HG02571 (cell line): ENCODE measurements around the gene MSGN1.
"Not testable (repeated sequence)": the region's sequence is repeated elsewhere in the genome, so short reads cannot be mapped to it uniquely, and the experiment has no call there.

Experiments
- ATAC-seq: cut with Tn5 transposase; IDR thresholded peaks from one replicate; pipeline ENCODE4 v1.9.1; 2021; ENCODE audit warnings: mild to moderate bottlenecking, moderate library complexity; ENCODE audit not compliant: unreplicated experiment

MSGN1 gene

DNA sequence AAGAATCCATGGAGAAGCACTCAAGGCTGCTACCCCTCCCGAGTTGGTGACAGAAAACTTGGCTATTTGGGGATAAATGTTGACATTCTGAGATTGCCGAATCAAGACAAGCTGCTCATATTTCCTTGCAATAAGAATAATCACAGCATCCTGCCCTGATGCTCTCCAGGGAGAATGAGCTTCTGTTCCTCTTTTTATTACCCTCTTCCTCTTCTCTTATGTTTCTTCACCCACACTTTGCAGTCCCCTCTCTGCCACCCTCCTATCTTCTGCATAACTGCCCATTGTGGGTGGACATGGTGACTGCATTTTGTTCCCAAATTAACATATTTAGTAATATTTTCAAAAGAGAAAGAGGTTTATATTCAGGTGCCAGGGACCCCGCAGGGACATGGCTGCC, 11.9 kb upstream of the MSGN1 start:
- peak; percentile 54 for ATAC-seq

- ATAC-seq, result no peak
Measured at GRCh38 chr2:17805166-17805565, 11.1 kb upstream of the MSGN1 start.

- no peak for ATAC-seq
Measured at GRCh38 chr2:17805717-17806363, 10.4 kb upstream of the MSGN1 start.

DNA sequence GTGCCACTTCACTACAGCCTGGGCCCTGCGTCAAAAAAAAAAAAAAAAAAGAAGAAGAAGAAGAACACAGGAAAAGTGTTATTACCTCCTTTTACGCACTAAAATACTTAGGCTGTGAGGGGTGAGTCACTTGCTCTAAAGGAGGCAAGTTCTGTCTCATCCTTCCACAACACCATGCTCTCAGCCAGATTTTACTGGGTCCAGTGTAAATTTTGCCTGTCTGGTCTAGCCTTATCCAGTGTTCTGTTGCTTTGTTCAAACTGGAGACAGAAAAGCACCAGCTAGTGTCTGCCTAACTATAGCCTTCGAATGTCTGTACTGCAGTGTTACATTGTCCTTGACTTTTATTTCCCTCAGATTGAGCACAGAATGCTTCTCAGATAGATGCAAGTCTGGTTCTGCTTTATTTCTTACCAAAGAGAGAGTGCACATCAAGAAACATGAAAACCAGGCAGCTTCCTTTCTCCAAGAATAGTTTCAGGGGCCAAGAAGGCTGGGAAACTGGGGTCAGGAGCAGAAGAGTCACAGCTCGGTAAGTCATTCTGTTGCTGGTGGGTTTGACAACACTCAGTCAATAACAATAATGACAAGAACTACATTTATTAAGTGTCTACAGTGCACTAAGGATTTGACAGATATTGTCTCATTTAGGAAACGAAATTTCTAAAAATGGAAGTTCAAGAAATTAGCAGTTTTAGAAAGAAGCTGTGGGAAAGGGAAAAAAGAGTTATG, 3.1 kb upstream of the MSGN1 start:
- ATAC-seq, result peak; percentile 39

DNA sequence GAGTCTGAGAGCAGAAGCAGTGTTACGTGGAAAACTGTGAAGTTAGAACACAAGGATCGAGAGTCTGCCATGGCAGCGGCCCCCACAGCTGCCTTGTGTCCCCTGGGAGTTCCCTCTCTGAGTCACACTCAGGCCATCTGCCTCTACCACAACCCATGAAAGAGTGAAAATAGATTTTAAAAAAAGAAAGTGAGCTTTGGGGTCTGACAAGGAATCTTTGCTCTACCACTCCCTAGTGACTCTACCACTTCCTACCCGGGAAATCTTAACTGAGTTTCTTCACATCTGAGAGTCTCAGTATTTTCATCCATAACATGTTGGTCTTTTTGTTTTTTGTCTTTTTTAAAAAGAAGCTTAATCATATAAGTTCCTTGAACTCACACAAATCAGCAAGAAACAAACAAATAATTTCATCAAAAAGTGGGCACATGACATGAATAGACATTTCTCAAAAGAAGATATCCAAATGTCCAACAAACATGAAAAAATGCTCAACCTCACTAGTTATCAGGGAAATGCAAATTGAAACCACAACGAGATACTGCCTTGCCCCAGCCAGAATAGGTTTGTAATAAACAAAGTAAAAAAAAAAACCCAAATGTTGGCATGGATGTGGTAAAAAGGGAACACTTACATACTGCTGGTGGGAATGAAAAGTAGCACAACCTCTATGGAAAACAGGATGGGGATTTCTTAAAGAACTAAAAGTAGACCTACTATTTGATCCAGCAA, 2.4 kb upstream of the MSGN1 start:
- peak; percentile 89 for ATAC-seq

DNA sequence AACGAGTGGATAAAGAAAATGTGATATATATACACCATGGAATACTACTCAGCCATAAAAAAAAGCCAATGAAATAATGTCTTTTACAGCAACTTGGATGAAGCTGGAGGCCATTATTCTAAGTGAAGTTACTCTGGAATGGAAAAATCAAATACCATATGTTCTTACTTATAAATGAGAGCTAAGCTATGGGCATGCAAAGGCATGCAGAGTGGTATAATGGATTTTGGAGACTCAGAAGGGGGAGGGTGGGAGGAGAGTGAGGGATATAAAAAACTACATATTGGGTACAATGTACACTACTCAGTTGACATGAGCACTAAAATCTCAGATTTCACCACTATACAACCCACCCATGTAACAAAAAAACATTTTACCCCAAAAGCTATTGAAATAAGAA, 1.7 kb upstream of the MSGN1 start:
- no peak for ATAC-seq

- ATAC-seq, result no peak
Measured at GRCh38 chr2:17815468-17816184, 634 bp upstream of the MSGN1 start.

DNA sequence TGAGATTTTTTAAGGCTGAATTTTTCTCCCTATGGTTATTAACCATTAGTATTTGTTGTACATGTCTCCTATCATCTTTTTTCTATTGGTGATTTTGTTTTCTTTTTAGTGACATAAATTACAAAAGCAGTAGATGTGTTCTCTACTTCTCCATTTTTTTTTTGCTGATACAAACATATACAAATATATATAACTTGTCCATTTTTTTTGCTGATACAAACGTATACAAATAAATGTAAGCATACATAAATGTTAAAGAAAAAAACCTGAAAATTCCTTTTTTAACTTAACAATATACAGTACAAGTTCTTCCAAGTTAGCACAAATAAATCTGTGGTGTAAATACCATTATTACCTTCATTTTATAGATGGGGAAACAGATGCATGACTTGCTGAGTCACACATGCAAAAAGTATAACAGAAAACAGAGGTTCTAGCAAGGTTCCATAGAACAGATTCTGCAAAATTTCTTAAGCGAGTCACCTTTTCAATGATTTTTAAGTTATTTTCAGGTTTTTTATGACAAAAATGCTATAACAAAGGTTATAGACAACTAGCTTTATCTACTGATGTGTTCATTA, 2.1 kb downstream of the MSGN1 start:
- ATAC-seq, result no peak

GRCh38 chr2:17821080-17821479, 4.8 kb downstream of the MSGN1 start:
- no peak for ATAC-seq

DNA sequence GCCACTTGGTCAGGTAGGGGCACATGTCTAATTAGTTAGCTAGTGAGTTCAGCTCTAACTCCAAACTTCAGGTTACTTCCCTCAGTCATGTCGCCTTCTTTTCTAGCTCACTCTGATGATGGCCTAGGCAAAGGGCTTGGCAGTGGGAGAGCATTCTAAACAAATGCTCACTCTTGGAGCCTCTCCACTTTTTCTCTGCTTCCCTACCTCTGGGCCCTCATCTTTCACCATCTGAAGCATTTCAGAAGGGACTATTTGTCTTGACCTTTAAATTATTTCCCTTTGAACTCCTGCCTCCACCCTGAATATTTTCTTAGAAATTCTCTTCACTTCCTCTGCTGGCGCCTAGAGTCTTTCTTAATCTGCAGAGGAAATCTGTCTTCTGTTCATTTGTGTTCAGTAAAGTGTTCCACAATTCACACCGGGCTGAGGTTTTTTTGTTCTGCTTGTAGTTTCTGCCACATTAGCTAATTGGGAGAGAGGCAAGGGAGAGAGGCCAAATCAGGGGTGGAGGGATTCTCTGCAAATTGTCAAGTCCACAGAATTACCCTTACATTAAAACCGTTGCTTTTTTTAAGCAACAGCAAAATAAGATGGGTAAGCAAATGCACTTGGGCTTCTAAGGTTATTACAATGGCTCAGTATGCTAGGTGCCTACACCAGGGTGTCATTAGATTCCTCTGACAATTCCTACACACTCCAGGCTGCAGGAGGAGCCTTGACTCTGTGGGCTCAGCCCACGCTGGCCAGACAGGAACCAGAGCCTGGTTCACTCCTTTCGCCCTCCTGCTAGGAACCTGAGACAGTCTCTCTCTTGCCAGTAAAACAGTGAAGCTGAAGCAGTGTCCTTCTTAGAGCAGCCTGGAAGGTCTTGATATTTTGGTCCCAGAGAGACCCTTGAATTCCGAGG, 5.5 kb downstream of the MSGN1 start:
- peak; percentile 43 for ATAC-seq

- ATAC-seq, result peak; percentile 60
Measured at GRCh38 chr2:17822445-17823117, 6.3 kb downstream of the MSGN1 start.

DNA sequence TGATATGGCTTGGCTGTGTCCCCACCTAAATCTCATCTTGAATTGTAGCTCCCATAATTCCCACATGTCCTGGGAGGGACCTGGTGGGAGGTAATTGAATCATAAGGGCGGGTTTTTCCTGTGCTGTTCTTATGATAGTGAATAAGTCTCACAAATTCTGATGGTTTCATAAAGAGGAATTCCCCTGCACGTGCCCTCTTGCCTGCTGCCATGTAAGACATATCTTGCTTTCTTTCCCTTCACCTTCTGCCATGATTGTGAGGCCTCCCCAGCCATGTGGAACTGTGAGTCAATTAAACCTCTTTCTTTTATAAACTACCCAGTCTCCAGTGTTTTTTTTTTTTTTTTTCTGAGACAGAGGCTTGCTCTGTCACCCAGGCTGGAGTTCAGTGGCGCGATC, 7.4 kb downstream of the MSGN1 start:
- not testable (repeated sequence) for ATAC-seq

DNA sequence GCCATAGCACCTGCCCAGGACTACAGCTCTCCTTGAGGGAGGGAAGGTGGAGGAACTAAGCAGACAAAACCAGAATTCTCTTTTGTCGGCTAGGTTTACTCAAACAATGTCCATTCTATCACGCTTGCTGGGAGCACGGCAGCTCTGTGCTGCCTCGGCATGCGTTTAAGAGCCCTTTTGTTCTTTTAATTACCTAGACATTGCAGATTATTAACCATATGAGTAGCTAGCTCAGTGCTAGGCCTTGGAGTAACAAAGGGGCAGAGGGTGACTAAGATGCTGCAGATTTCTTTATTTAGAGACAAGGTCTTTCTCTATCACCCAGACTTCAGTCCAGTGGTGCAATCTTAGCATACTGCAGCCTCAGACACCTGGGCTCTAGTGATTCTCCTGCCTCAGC, 11.1 kb downstream of the MSGN1 start:
- no peak for ATAC-seq

GRCh38 chr2:17827785-17828184, 11.5 kb downstream of the MSGN1 start:
- ATAC-seq, result no peak

DNA sequence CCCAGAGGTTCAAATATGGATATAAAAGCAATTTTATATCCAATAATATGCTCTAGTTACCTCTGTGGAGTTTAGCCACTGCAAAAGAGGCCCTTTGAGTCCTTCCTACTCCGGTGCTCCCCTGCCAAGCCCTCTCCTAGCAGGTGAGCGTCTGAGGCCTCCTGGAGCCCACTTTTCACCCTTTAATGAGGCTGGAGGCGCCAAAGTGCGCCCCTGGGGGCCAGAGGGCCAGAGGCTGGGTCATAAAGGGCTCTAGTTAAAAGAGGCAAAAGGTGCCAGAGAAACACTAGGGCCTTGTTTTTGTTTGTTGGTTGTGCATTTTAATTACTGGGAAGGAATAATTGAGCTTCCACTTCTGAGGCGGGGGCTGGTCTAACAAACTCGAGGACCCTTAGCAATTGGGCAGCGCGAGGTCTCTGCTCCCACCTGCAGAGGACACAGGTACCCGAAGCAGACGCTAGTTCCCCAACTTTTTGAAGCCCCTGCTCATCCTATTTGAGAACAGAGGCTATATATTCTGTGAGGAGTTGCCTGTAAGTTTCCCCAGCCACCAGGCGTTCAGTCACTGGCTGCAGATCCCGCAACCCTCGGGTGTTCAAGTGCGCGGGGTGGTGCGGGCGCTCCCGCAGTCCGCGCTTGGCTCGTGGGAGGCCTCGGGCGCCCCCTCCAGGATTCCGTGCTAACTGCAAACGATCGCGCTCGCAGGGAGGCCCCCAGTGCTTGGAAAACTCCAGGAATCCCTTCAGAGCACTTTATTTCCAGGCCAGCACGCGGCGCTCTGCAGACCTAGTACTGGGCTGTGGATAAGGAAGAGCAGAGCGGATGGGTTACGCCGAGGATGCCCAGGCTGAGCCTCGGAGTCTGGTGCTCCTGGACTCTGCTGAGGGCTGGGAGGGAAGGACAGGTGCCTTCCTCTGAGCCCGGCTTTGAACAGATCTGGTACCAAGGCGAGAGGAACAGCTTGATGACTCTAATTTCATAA, 14.1 kb downstream of the MSGN1 start:
- ATAC-seq, result peak; percentile 81

DNA sequence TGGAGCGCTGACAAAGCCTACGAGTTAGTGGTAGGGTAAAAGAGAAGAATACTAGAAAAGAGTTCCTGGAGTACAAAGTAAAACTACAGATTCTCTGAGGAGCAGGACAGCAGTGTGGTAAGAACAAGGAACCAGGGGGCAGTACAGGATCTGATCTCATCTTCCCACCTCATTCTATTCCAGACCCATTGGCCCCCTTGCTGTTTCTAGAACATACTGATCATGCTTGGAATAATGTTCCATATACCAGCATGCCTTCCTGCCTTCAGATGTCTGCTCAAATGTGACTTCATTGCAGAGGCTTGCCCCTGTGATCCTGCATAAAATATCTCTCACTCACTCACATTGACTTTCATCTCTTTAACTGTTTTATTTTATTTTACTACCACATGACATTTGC, 19.3 kb downstream of the MSGN1 start:
- no peak for ATAC-seq

DNA sequence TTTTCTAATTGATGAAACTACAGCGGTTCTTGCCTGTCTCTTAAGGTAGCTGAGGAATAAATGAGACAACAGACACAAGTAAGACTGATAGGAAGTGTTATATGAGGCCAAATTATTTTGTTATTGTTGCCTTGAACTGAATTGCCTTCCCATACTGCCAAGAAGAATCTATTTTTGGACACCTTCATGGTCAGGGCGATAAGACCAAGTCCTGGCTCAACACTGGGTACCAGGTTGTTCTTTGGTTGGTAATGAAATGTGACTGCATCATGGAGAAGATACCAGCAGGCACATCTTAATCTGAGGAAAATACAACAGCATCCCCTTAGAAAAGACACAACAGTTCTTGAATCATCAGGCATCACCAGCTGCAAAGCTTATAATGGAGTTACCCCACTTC, 23.7 kb downstream of the MSGN1 start:
- no peak for ATAC-seq

GRCh38 chr2:17843457-17843856, 27.2 kb downstream of the MSGN1 start:
- no peak for ATAC-seq
